ENCODE results near the gene APOBEC3F.

DNA sequence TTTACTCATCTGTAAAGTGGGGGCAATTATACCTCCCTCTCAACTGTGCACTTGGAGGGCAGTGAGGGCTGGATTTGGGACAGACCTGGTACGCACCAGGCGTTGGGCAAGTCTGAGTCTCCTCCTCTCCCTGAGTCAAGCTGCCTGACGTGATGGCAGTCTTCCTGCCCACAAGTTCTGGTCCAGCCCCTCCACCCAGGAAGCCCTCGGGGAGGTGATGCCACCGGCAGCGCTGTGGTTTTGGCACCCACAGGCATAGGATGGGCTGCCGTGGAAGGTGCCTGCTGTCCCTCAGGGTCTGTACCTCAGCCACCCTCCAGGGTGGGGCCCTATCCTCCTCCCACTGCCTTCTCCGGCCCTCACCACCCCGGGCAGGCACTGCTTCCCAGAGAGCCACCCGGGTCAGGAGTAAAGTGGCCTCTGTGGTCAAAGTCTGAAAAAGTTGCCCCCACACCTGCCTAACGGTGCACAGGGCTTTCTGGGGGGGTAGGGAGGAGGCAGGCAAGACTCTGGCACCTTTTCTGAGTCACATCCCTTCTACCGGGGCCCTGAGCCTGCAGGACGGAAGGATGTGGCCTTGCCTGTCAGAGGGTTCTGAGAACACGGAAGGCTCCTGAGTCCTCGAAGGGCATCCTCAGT is 49.9 kb downstream of the APOBEC3F start:
- no peak for TF ChIP-seq EZH2 (IDR thresholded peaks at IDR 0.05; ENCODE audit: low read depth)
- TF ChIP-seq, protein P1, sequence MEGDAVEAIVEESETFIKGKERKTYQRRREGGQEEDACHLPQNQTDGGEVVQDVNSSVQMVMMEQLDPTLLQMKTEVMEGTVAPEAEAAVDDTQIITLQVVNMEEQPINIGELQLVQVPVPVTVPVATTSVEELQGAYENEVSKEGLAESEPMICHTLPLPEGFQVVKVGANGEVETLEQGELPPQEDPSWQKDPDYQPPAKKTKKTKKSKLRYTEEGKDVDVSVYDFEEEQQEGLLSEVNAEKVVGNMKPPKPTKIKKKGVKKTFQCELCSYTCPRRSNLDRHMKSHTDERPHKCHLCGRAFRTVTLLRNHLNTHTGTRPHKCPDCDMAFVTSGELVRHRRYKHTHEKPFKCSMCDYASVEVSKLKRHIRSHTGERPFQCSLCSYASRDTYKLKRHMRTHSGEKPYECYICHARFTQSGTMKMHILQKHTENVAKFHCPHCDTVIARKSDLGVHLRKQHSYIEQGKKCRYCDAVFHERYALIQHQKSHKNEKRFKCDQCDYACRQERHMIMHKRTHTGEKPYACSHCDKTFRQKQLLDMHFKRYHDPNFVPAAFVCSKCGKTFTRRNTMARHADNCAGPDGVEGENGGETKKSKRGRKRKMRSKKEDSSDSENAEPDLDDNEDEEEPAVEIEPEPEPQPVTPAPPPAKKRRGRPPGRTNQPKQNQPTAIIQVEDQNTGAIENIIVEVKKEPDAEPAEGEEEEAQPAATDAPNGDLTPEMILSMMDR (conservative IDR thresholded peaks at IDR 0.05) = no peak

All from PC-9 (cell line).